Measurements from ENCODE around the gene EIF4B. TPM values are rescaled to one million over a fixed set of nuclear protein-coding genes. Genes with fewer than 3 reads are reported as not detected.

Gene EIF4B
- total and polyA plus RNA-seq, 9 donors = 316 to 1,452 (median 882) TPM

DNA sequence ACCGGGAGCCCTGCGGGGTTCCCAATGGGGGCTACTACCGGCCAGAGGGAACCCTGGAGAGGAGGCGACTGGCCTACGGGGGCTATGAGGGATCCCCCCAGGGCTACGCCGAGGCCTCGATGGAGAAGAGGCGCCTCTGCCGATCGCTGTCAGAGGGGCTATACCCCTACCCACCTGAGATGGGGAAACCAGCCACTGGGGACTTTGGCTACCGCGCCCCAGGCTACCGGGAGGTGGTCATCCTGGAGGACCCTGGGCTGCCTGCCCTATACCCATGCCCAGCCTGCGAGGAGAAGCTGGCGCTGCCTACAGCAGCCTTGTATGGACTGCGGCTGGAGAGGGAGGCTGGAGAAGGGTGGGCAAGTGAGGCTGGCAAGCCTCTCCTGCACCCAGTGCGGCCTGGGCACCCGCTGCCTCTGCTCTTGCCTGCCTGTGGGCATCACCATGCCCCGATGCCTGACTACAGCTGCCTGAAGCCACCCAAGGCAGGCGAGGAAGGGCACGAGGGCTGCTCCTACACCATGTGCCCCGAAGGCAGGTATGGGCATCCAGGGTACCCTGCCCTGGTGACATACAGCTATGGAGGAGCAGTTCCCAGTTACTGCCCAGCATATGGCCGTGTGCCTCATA, 53.3 kb downstream of the EIF4B start:
- WGBS, 3 donors = 86 to 87% (median 87%) methylated on average over 19 to 24 of the region's 24 CpGs
- Histone ChIP-seq H3K36me3 (no peaks in the 10 kb centered on the region), H3K4me3 (no peak overlapping the region), H3K4me1 (ENCODE audit: insufficient read depth) (peaks cover 15% of the 10 kb centered on the region), H3K27ac (peak overlapping the region in 1 of 2 donors; percentile 20), H3K27me3 (no peaks in the 10 kb centered on the region), H3K9me3 (no peaks in the 10 kb centered on the region)
- TF ChIP-seq EP300 (IDR thresholded peaks at IDR 0.05) = no peak
- TF ChIP-seq, protein P1, sequence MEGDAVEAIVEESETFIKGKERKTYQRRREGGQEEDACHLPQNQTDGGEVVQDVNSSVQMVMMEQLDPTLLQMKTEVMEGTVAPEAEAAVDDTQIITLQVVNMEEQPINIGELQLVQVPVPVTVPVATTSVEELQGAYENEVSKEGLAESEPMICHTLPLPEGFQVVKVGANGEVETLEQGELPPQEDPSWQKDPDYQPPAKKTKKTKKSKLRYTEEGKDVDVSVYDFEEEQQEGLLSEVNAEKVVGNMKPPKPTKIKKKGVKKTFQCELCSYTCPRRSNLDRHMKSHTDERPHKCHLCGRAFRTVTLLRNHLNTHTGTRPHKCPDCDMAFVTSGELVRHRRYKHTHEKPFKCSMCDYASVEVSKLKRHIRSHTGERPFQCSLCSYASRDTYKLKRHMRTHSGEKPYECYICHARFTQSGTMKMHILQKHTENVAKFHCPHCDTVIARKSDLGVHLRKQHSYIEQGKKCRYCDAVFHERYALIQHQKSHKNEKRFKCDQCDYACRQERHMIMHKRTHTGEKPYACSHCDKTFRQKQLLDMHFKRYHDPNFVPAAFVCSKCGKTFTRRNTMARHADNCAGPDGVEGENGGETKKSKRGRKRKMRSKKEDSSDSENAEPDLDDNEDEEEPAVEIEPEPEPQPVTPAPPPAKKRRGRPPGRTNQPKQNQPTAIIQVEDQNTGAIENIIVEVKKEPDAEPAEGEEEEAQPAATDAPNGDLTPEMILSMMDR (IDR thresholded peaks at IDR 0.05) = no peak
- TF ChIP-seq POLR2A (IDR thresholded peaks at IDR 0.05) = no peak
- DNase-seq = peak in 2 of 5 donors; percentile 43 to 48
- intact Hi-C loops (cut with DNase I) = no loop called here

DNA sequence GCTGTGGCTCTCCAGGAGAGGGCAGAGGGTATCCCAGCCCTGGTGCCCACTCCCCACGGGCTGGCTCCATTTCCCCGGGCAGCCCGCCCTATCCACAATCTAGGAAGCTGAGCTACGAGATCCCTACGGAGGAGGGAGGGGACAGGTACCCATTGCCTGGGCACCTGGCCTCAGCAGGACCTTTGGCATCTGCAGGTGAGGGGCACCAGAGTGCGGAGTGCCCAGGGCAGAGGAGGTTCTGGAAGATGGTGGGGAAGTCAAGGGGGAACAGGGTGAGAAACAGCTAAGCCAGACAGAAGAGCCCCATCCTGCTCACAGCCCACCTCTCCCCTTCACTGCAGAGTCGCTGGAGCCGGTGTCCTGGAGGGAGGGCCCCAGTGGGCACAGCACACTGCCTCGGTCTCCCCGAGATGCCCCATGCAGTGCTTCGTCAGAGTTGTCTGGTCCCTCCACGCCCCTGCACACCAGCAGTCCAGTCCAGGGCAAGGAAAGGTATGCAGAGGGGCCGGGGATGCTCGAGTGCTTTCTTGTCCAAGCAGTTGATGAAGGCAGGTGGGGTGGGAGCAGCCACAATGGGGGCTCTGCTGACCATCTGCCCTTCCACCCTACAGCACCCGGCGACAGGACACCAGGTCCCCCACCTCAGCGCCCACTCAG, 53.9 kb downstream of the EIF4B start:
- 73 to 82% (median 79%) methylated on average over 17 of the region's 17 CpGs for WGBS, 3 donors

DNA sequence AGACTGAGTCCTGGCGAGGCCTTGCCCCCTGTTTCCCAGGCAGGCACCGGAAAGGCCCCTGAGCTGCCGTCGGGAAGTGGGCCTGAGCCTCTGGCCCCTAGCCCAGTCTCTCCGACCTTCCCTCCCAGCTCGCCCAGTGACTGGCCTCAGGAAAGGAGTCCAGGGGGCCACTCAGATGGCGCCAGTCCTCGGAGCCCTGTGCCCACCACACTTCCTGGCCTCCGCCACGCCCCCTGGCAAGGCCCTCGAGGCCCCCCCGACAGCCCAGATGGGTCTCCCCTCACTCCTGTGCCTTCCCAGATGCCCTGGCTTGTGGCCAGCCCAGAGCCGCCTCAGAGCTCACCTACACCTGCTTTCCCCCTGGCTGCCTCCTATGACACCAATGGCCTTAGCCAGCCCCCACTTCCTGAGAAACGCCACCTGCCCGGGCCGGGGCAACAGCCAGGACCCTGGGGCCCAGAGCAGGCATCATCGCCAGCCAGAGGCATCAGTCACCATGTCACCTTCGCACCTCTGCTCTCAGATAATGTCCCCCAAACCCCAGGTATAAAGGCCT, 54.5 kb downstream of the EIF4B start:
- no peak for TF ChIP-seq POLR2A (IDR thresholded peaks at IDR 0.05)
- TF ChIP-seq, protein P1 (IDR thresholded peaks at IDR 0.05) = no peak
- TF ChIP-seq EP300 (IDR thresholded peaks at IDR 0.05) = no peak
- Histone ChIP-seq H3K9me3 (no peaks in the 10 kb centered on the region), H3K27me3 (no peaks in the 10 kb centered on the region), H3K27ac (peak overlapping the region; percentile 42 to 64), H3K36me3 (no peaks in the 10 kb centered on the region), H3K4me1 (ENCODE audit: insufficient read depth) (peaks cover 17% of the 10 kb centered on the region), H3K4me3 (no peak overlapping the region)
- intact Hi-C loops (cut with DNase I) = no loop called here
- DNase-seq = peak in 4 of 5 donors; percentile 61 to 70 (median 66)
- WGBS, 3 donors = 56 to 64% (median 60%) methylated on average over 17 to 18 of the region's 18 CpGs

More for the DNA sequence above, 53.9 kb downstream of the EIF4B start:
- TF ChIP-seq, protein P1 (IDR thresholded peaks at IDR 0.05) = no peak
- no peak for TF ChIP-seq POLR2A (IDR thresholded peaks at IDR 0.05)
- TF ChIP-seq EP300 (IDR thresholded peaks at IDR 0.05) = no peak
- no peaks in the 10 kb centered on the region for H3K27me3 ChIP-seq
- peak in 1 of 5 donors; percentile 31 for DNase-seq
- no peaks in the 10 kb centered on the region for H3K36me3 ChIP-seq
- no peak overlapping the region for H3K4me3 ChIP-seq
- H3K4me1 ChIP-seq (ENCODE audit: insufficient read depth) = peaks cover 17% of the 10 kb centered on the region
- no peaks in the 10 kb centered on the region for H3K9me3 ChIP-seq
- intact Hi-C loops (cut with DNase I) = no loop called here
- peak overlapping the region; percentile 42 to 64 for H3K27ac ChIP-seq

DNA sequence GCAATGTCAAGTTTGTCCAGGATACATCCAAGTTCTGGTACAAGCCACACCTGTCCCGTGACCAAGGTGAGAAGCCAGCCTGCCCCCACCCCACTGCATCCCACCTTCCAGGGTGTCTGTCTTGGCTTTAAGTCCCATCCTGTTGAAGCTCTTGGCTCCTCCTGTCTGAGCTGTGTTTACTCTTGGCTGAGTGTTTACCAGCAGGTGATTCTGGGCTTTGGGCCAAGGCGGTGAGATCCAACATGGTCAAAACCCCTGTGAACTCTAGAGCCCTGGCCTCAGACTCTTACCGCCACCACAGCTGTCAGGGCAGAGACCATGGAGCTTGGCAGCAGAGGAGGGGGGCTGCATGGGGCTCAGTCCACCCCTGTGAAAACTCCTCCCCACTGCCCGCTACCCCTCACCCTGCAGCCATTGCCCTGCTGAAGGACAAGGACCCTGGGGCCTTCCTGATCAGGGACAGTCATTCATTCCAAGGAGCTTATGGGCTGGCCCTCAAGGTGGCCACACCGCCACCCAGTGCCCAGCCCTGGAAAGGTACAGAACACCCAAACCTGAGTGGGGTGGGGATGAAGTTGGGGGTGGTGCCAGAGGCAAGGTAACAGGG, 55.3 kb downstream of the EIF4B start:
- H3K4me1 ChIP-seq (ENCODE audit: insufficient read depth) = peaks cover 20% of the 10 kb centered on the region
- H3K27ac ChIP-seq = peak overlapping the region; percentile 42 to 64
- TF ChIP-seq, protein P1 (IDR thresholded peaks at IDR 0.05) = no peak
- TF ChIP-seq POLR2A (IDR thresholded peaks at IDR 0.05) = no peak
- TF ChIP-seq EP300 (IDR thresholded peaks at IDR 0.05) = no peak
- no peak overlapping the region for H3K4me3 ChIP-seq
- DNase-seq = peak; percentile 44 to 67 (median 54)
- WGBS, 3 donors = 81 to 89% (median 86%) methylated on average over 5 of the region's 5 CpGs
- no peaks in the 10 kb centered on the region for H3K27me3 ChIP-seq
- intact Hi-C loops (cut with DNase I) = no loop called here
- no peaks in the 10 kb centered on the region for H3K36me3 ChIP-seq
- H3K9me3 ChIP-seq = no peaks in the 10 kb centered on the region
